SIG-M5 treated with dmso at 0.1 percent for 504 hours (cell line): ENCODE data around the gene CRB1.
A peak's percentile ranks its signal among the peaks of the same experiment; 100 is the strongest.

Experiments
- DNase-seq: peaks from one replicate; lab custom pipeline; 2025; ENCODE audit not compliant: unreplicated experiment; lab: John Stamatoyannopoulos, UW

Gene CRB1

GRCh38 chr1:197342669-197343068 lies 74.6 kb downstream of the CRB1 start:
- no peak for DNase-seq

GRCh38 chr1:197343663-197344273 lies 75.7 kb downstream of the CRB1 start:
- DNase-seq, result no peak

DNA sequence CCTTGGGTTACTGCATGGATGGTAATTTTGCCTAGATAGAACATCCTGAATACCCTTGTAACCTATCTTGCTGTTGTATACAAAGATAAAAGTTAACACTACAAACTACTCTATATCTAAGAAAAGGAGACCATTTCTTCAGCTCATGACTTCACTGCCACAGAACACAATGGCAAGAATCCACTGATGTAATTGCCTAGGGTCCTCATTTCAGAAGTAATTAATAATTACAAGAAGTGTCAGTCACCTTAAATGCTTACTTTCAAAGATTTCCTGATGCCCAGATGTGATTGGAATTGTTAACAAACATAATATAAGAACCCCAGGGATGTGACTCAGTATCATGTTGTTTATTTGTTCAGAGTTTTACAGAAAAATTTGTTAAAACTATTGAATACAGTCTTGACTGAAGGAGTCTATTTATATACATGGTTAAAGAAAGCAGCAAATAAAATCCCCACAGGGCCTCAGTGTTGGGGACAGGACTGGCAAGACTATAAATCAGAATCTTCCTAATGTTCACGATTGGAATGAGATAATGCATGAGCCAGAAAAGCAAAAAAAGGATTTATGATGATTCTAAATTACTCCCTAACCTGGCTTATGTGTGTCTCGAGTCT lies 83.9 kb downstream of the CRB1 start:
- no peak for DNase-seq

- DNase-seq, result no peak
Measured at GRCh38 chr1:197355248-197355995, 87.4 kb downstream of the CRB1 start.

DNA sequence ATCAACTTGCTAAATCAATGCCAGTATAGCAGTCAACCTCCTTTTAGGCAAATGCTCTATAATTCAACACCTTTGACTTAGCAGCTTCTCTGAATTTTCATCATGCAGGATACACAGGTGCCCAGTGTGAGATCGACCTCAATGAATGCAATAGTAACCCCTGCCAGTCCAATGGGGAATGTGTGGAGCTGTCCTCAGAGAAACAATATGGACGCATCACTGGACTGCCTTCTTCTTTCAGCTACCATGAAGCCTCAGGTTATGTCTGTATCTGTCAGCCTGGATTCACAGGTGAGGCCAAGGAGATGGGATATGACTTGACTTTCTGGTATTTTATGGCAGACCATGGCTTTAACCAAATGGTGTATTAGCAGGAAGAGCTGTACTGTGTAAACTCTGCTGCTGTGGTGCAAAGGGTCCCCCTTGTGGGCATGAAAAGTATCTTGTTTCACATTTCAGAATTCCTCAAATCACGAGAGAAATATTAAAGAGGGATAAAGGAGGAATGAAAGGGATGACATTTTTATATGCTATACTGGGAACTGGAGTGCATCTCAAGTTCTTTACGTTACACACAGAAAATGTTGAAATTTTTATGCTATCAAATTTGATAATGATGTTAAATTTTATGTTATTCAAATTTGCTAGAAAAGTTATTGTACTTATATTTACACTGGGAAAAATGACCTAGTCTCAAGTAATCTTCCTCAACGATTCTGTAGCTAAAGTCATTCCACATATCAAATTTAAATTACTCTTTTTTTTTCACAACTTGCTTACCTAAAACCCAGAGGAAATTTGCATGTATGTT lies 88.9 kb downstream of the CRB1 start:
- peak; percentile 54 for DNase-seq

DNA sequence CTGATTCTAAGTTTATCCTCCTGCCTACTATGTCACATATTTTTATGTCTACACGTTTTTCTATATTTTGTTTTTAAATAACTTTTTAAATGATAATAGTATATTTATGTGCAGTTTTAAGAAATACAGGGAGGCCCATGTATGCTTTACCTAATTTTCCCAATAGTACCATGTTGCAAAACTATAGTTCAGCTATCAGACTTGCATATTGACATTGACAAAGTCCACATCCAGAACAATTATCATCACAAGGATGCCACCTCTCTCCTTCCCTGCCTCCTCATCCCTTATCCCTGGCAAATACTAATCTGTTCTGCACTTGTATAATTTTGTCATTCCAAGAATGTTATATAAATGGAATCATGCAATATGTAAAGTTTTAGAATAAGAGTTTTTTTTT lies 90.9 kb downstream of the CRB1 start:
- DNase-seq, result no peak

DNA sequence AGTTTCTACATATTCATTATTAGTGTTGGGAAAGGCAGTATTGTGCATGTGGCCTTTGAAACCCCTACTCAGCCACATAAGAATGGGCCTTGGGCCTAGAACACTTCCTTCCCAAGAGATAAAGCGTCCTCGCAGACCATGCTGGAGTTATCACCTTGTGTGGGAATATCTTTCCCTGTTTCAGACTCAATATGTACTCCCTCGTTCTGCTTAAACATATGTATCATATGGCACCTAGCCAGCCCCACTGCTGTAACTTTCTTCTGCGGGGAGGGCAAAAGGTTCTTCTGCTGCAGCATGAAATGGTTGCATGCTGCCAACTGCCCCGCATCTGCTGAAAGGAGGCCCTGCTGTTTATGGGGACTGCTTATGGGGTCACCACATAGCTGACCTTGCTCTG lies 92.0 kb downstream of the CRB1 start:
- no peak for DNase-seq

DNA sequence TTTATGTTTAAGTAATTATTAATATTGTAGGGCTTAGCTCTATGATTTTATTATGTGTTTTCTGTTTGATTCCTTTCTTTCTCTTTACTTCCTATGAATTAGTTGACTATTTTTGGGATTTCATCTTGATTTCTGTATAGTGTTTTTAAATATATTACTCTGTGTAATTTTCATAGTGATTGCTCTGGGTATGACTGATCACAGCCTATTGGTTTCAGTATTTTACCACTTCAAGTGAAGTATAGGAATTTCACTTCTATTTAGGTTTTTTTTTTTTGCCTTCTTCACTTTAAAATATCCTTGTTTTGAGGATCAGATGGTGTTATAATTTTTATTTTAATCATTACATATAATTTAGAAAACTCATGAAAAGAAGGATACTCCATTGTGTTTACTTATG lies 94.8 kb downstream of the CRB1 start:
- no peak for DNase-seq

DNA sequence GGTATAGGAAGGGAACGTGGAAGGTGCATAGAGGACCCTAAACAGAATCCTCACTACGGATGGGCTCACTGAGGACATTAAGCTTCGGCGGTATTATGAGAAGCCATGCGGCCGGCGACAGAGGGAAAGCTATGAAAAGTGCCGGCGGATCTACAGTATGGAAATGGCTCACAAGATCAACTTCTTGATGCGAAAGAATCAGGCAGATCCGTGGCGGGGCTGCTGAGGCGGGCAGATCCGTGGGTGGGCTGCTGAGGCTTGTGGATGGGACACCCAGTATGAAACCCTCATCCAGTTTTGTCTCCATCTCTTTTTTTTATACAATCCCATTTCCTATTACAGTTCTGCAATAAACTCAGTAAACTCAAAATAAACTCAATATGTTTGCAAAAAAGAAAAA lies 95.8 kb downstream of the CRB1 start:
- DNase-seq, result no peak

DNA sequence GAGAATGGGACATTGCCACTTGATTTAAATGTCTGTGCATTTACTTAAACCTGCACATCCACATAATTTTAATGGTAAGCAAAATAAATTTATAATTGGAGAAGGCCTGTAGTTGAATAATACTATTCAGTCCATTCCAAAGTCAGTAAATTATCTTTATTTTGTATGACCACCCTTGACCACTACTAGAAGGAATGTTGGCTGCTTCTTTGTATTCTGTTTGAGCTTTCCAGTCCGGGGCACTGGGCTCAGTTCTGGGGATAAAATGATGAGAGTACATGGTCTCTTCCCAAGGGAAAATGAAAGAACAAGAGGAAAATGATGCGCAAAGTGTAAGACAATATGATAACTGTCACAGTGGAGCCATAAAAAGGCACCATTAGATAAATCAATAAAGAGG lies 98.9 kb downstream of the CRB1 start:
- DNase-seq, result no peak

DNA sequence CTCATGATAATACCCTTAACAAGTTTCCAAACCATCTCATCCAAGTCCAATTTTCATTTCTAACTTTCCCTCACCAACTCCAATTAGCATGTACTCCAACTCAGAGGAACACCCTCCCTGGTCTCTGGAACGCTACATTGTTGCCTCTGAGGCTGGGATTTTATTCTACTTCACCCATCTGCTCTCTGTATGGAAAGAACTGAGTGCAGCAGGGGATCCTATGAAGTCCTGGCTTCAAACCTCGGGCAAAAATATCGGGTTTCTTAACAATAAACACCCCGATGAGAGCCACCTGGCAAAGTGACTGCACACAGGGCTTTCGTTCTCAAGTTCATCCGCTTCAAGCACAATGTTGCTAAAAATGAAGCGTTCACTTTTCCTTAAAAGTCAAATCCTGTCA lies 99.6 kb downstream of the CRB1 start:
- DNase-seq, result no peak

DNA sequence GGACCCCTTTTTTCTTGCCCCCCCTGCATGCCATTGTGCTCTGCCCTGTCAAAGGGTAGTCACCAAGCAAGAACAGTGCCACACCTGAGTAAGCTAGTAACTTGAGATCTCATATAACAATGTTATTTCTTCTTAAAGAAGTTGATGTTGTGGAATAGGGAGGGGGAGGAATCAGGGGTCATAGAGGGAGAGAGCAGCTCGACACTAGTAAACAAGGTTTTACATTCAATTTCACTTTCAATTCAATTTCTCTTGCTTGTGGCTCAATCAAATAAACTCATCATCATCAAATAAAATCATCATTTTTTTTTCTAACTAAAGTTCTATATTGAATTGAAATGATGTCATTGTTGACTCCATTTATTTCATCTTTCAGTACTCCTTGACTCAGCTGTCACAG lies 106.4 kb downstream of the CRB1 start:
- no peak for DNase-seq

DNA sequence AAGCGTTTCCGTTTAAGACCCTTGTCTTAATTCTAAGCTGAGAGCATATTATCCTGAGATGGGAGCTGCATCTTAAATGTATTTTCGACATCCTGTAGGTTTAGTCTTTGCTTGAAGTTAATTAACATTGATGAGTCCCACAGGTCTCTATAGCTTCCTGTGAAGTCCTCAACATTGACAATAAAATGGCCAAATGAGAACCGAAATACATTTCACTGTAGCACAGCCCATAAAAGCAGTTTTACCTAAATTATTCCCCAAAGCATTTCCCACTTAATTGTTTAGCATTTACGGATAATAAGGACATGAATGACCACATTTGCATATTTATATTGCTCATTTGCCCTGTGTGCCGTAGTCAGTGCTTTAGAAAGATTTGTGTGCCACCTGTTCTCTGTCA lies 116.4 kb downstream of the CRB1 start:
- DNase-seq, result no peak

GRCh38 chr1:197388801-197389200 lies 120.7 kb downstream of the CRB1 start:
- no peak for DNase-seq

DNA sequence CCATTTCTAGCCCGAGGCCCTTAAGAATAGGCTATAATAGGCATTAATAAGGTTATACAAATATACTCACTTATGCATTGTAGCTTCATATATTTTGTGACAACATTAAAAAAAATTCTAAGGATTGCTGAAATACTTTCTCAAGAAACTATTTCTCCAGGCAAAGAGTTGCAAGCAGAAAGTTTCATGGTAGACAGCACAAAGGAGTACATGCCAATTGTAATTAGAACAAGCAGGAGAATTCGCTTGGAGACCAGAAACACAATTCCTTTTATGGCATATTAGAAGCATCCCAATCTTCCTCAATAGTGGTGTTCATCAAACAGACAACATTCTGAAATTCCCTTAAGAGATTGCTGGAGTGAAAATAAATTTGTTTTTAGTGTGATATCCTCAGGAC lies 122.8 kb downstream of the CRB1 start:
- DNase-seq, result no peak

GRCh38 chr1:197391303-197392226 lies 123.5 kb downstream of the CRB1 start:
- peak; percentile 75 for DNase-seq

DNA sequence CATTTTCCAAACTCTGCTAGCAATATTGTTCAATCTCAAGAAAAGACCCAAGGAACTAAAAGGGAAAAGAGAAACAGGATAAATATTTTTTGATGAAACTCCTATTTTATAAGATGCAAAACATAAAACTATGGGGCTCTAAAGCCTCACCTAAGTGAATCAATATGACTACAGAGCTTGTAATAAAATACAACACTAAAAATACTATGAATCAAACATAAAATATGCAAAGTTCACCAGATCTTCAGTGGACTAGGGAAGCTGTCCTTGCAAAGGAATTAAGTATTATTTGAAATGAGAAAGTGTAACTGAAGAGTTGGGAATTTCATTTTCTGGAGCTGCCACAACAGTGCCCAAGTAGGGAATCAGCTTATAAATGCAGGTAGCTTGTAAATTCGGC lies 124.5 kb downstream of the CRB1 start:
- no peak for DNase-seq

- no peak for DNase-seq
Measured at GRCh38 chr1:197393105-197393504, 125.1 kb downstream of the CRB1 start.

DNA sequence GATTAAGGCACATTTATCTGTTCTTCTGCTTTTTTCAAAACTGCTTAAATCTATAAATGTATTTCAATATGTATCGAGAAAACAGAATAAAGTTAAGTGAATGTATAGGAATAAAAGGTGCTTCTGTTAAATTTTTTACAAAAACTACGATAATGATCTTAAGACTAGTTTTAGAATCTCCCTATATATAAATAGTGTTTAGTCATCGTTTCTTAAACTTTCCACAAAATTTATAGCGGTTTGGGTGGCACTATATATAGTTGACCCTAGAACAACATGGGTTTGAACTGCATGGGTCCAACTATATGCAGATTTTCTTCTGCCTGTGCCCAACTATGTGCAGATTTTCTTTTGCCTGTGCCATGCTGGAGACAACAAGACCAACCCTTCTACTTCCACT lies 125.7 kb downstream of the CRB1 start:
- DNase-seq, result no peak

DNA sequence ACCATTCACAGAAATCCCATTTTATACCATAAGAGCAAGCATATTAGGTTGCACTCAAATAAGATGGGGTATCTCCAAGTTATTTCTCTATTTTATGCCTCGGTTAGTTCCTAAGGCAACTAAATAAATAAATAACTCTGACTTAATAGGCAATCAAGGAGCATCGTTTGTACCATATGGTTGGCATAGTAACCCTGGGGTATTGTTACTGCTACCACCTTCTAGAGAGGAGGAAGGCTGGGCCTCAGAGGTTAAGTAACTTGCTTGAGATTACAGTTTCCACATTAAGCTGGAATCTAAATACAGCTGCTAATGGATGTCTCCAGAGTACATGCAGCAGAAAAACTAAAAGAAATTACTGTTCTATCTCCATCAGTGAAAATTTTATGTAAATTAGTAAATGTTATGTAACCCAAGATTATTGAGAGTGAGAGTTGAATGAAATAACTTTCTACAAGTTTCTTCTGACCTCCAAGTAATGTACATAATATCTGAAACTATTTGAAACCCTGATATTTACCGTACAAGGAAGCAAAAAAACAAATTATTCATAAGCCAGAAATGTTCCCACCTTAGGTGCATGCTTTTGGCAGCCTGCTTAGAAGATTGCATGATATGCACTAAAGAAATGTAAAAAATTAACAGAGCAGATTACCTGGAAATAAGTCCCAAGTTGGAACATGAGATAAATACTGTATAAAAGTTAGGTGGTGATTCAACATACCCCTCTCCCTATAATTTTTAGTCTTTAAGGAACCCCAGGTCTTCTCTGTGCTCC lies 127.0 kb downstream of the CRB1 start:
- DNase-seq, result no peak
